Activated T-cell treated with anti-CD3 and anti-CD28 coated beads for 1 hour (primary cell): Measurements from ENCODE around the gene FNDC3B.
"Not testable (repeated sequence)": the region's sequence is repeated elsewhere in the genome, so short reads cannot be mapped to it uniquely, and the experiment has no call there.

Experiments used
- DNase-seq: peaks from one replicate; pipeline ENCODE4 v3.0.0-alpha.2; 2020; ENCODE audit warnings: low read depth

The FNDC3B gene

DNA sequence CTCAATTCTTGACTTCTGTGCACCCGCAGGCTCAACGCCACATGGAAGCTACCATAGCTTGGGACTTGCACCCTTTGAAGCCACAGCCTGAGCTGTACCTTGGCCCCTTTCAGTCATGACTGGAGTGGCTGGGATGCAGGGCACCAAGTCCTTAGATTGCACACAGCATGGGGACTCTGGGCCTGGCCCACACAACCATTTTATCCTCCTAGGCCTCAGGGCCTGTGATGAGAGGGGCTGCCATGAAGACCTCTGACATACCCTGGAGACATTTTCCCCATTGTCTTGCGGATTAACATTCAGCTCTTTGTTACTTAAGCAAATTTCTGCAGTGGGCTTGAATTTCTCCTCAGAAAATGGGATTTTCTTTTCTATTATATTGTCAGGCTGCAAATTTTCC lies 203.1 kb downstream of the FNDC3B start:
- DNase-seq, result not testable (repeated sequence)

GRCh38 chr3:172243376-172243775 lies 204.0 kb downstream of the FNDC3B start:
- not testable (repeated sequence) for DNase-seq

DNA sequence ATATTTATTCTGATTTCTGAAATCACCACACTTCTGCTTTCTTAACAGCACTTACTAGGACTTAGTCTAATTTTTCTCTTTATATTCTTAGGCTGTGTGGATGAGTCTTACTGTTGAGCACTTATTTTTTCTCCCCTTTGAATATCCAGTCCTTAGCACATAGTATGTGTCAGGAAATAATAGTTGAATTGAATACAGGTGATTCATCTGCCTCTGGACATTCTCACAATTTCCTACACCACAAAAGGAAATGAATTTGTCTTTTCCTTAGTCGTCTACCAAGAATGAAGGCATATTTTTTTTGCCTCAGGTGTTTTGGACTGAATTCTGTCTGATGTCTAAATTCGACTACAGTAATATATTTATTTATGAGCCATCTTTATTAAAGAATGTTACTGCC lies 204.6 kb downstream of the FNDC3B start:
- DNase-seq, result no peak

- DNase-seq, result no peak
These were observed 205.9 kb downstream of the FNDC3B start for GRCh38 chr3:172245241-172245640.

DNA sequence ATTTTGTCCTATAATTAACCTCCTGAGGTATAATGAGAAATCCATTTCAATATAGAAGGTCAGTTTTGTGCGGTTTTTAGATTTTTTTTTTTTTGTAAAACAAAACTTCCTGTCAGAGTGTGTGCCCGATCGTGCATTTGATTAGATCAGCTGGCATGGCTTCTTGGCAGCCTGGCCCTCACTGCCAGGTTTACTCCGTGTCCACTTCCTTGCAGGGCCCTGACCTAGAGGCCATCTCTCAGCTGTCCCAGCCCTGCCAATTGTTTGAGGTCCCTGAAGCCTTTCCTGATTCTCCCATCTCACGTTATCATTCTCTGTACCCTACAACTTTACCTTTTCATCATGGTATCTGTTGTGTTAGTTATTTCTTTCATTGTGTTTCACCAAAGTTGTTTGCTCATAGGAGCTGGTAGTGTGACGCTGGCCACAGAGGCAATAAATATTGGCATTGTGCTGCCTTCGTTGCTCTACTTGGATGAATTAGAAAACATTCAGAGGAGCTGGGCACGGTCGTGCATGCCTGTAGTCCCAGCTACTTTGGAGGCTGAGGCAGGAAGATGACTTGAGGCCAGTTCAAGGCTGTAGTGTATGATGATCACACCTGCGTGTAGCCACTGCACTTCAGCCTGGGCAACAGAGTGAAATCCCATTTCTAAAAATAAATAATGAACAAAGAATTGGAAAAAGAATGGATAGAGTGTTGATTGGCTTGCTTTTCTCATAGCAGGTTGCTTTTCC lies 206.9 kb downstream of the FNDC3B start:
- DNase-seq, result no peak

GRCh38 chr3:172247525-172248274 lies 208.3 kb downstream of the FNDC3B start:
- DNase-seq, result no peak

DNA sequence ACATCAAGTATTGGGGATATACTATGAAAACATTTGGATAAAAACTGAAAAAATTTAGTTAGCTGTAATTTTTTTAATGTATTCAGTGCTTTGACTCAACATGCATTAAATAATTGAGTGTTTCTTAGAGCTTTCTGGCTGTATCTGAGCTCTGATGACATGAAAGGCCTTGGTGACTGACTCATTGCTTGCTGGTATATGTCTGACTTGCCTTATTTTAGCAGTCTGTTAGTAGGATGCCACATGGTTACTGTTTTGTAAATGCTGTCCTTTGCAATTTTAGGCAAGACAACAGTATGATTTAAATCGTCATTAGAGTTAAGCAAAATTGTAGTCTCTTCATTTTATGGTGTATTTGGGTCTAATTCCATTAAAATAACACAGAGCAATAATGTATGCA lies 209.7 kb downstream of the FNDC3B start:
- DNase-seq, result no peak

GRCh38 chr3:172251211-172251610 lies 211.8 kb downstream of the FNDC3B start:
- DNase-seq, result no peak

GRCh38 chr3:172253200-172253599 lies 213.8 kb downstream of the FNDC3B start:
- no peak for DNase-seq

DNA sequence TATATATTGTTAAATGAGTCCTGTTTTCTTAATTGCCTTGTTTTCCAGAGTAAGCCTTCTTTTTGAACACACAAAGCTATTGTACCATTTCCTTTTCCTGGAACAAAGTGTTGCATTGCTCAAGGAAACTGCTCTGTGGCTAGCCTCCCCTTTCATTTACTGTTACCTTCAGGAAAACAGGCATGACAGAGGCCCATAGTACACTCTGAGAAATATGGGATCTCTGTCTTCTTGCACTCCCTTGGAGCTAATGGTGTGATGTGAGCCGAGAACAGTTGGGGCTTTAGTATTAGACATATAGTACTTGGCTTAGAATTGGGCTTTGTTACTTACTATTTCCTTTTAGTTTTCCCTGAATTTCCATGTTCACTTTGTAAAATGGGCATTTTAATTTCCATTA lies 215.2 kb downstream of the FNDC3B start:
- DNase-seq, result no peak

- DNase-seq, result not testable (repeated sequence)
These were observed 215.9 kb downstream of the FNDC3B start for GRCh38 chr3:172255321-172255720.

DNA sequence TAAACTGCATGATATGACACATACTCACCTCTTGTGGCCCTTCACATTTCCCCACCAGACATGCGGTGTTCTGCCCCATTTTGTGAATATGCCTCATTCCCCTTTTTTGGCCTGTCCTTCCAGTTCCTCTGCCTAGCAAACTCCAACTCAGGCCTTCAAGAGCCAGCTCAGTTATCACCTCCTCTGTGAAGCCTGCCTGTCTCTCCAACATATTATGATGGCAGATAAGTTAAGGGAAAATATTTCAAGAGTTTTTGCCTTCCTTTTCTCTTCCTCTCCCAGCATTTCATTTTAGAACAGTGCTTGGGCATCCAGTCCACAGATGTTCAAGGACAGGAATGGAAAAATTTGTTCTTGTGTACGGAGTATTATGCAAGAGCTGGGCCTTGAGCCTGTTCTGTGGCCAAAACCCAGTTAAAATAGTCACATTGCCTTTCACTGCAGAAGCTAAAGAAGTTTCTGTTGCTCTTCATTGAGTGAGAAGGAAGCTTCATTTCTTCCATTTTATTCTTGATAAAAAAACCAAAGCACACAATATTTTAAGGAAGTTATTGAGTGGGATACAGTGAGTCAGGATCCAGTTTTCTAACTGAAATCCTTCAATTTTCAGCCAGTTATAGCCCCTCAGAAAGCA lies 216.8 kb downstream of the FNDC3B start:
- DNase-seq, result no peak

GRCh38 chr3:172257648-172258400 lies 218.4 kb downstream of the FNDC3B start:
- DNase-seq, result no peak

DNA sequence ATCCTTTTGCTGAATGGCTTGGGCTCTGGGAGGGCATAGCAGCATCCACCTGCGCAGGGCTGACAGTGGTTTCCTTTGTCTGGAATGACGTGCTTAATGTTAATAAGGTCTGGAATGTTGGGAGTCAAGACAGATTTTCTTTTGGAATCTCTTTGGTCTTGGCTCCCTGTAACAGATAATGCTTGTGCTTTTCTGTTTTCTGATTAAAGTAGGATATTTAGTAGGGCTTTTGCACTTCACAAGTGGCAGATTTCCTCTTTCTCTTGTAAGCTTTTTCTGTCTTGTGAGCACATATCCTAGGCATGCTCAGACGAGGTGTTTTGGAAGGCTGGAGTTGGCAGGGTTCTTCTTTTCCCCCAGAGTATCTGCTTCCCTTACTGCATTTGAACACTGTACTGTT lies 219.2 kb downstream of the FNDC3B start:
- DNase-seq, result no peak

- no peak for DNase-seq
These were observed 219.7 kb downstream of the FNDC3B start for GRCh38 chr3:172259111-172259541.

DNA sequence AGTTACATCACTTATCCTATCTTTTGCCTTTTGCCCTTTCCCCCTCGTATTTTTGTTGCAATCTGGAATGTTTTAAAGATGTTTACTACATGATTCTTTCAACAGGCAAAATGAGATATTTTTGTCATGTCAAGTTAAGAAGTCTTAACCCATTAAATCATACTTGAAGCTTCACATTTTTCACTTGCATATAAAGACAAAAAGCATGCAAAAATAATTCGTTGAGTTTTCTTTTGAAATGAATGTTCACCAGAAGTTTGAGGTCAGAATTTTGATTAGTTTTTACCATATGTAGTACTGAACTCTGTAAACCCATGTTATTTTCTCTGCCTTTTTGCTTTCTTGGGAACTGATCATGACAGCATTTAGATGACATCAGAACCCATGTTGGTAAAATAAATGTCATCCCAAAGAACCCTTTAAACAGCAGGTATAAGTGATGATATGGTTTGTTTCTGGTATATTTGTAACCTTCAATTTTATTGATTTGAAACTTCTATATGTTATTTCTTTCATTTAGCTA lies 220.4 kb downstream of the FNDC3B start:
- no peak for DNase-seq

- no peak for DNase-seq
These were observed 221.0 kb downstream of the FNDC3B start for GRCh38 chr3:172260381-172260780.

DNA sequence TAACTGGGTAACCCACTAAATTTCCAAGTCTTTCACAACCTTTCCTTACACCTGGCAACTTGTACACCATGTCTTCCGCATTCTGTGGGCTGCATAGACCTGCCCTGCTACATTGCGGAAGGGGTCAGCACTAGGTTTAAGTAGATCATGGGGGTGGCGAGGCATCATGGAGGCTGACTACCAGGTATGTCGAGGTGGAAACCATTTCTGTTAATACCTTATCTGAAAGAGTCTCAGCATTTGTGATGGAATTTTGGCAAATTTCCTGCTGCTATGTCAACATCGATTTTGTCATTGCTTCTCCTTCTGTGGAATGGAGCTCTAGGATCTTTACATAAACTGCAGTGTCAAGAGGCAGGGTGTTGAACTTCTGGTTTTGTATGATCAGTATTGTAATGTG lies 221.7 kb downstream of the FNDC3B start:
- no peak for DNase-seq

DNA sequence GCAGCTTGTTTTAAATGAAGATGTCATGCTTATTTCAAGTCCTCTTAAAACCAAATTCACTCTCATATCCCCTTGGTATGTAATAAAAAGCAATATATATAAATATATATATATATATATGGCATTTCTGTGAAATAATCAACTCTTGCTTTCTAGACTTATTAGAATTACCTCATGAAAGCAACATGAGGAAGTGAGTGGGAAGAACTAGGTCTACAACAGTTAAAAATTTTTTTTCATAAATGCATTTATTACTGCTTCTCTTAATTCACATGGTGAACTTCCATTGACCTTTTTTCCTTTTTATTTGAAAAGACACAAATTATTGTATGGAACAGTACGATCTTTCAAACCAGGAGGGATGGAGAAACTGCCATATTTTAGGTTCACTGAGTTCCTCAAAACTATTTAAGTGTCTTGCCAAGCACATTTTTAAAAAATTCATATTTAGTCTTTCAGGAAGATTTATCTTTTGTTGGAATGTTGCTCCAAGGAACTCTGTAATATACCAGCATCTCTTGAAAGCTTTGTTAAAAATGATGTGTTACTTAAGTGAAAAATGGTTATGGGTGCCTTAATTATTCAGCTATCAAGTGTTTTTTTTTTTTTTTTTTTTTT lies 223.7 kb downstream of the FNDC3B start:
- no peak for DNase-seq

- no peak for DNase-seq
These were observed 224.6 kb downstream of the FNDC3B start for GRCh38 chr3:172263781-172264486.

- DNase-seq, result no peak
These were observed 226.7 kb downstream of the FNDC3B start for GRCh38 chr3:172266103-172266502.
